Endothelial cell of umbilical vein (primary cell): ENCODE results near the gene CBLC. TPM values are rescaled to one million over a fixed set of nuclear protein-coding genes. Genes with fewer than 3 reads are reported as not detected.

Experiments used
- BruUV-seq: library from RNA; stranded (reverse); fragments of 400-500 nt; replicated peaks from 2 replicates; lab custom pipeline; 2021; lab: Mats Ljungman, UMichigan
- CTCF ChIA-PET: fragments of 300-600, 350-600 bp; sonication (Branson Sonifier 250); formaldehyde crosslinking; loops from one replicate; lab custom pipeline; 2021; ENCODE audit warnings: antibody characterized with exemption, inconsistent platforms; lab: Charles Lee
- POLR2A ChIA-PET: fragments of 300-600, 350-600 bp; sonication (Branson Sonifier 250); formaldehyde crosslinking; loops from one replicate; lab custom pipeline; 2021; ENCODE audit warnings: antibody characterized with exemption, inconsistent platforms; lab: Charles Lee
- DNase-seq: peaks from one replicate; pipeline ENCODE4 v3.0.0-alpha.2; 2011; ENCODE audit warnings: low read depth, low spot score
- FAIRE-seq: peaks from 2 replicates; lab custom pipeline; 2011; peaks lifted over from hg19 to GRCh38; lab: Jason Lieb, UNC
- H2AFZ ChIP-seq: 2 replicates; pipeline ENCODE4 v1.6.0; 2012; ENCODE audit warnings: low read depth, low read length, control low read depth, inconsistent platforms
- H3K27ac ChIP-seq: 2 replicates; pipeline ENCODE4 v1.5.1; 2011; ENCODE audit warnings: low read depth, mild to moderate bottlenecking, control low read depth, low read length, moderate library complexity; ENCODE audit not compliant: insufficient read depth
- H3K27me3 ChIP-seq, 2 experiments: 2 replicates each; pipeline versions ENCODE4 v1.6.0 to v1.6.1; 2011; ENCODE audit warnings: low read length in 2 of 2, mixed read lengths in 1 of 2; ENCODE audit not compliant: control insufficient read depth in 2 of 2, insufficient read depth in 2 of 2
- H3K36me3 ChIP-seq, 2 experiments: 2 replicates in 1 of 2; 3 replicates in 1 of 2; pipeline ENCODE4 v1.5.1; 2011; ENCODE audit warnings: low read length in 2 of 2, mild to moderate bottlenecking in 1 of 2, moderate library complexity in 1 of 2; ENCODE audit not compliant: control insufficient read depth in 2 of 2, insufficient read depth in 2 of 2; ENCODE audit errors: extremely low read depth in 1 of 2
- H3K4me1 ChIP-seq: 3 replicates; pipeline ENCODE4 v1.5.1; 2011; ENCODE audit warnings: mild to moderate bottlenecking, low read length; ENCODE audit not compliant: control insufficient read depth, insufficient read depth; ENCODE audit errors: extremely low read depth
- H3K4me2 ChIP-seq: 2 replicates; pipeline ENCODE4 v1.6.1; 2011; ENCODE audit warnings: low read length, control low read depth, mixed read lengths; ENCODE audit not compliant: insufficient read depth
- H3K4me3 ChIP-seq, 3 experiments: fragments of 200-600 bp in 1 of 3; sonication (generic), shearing (Covaris generic) in 1 of 3; replicated peaks in 1 of 3; 2 replicates each; pipeline ENCODE4 v1.5.1; 2011 to 2016; ENCODE audit warnings: control low read depth in 3 of 3, low read length in 3 of 3, mild to moderate bottlenecking in 2 of 3, inconsistent platforms in 1 of 3, low read depth in 1 of 3, moderate library complexity in 1 of 3; ENCODE audit not compliant: insufficient read depth in 1 of 3
- H3K79me2 ChIP-seq: 2 replicates; pipeline ENCODE4 v1.6.0; 2012; ENCODE audit warnings: low read length, inconsistent platforms; ENCODE audit not compliant: control insufficient read depth, insufficient read depth
- H3K9ac ChIP-seq: replicated peaks from 2 replicates; pipeline ENCODE3; 2011; ENCODE audit warnings: low read length, control low read depth; ENCODE audit not compliant: insufficient read depth; ENCODE audit errors: extremely low read depth
- H3K9me1 ChIP-seq: replicated peaks from 3 replicates; pipeline ENCODE4 v1.6.0; 2011; ENCODE audit warnings: mild to moderate bottlenecking, low read length; ENCODE audit not compliant: control insufficient read depth, insufficient read depth; ENCODE audit errors: extremely low read depth
- H3K9me3 ChIP-seq: replicated peaks from 2 replicates; pipeline ENCODE4 v1.5.1; 2012; ENCODE audit warnings: low read length, inconsistent platforms; ENCODE audit not compliant: control insufficient read depth, insufficient read depth
- H4K20me1 ChIP-seq: replicated peaks from 2 replicates; pipeline ENCODE3; 2011; ENCODE audit warnings: mild to moderate bottlenecking, low read length; ENCODE audit not compliant: control insufficient read depth, insufficient read depth; ENCODE audit errors: extremely low read depth
- EZH2 ChIP-seq: IDR thresholded peaks from 2 replicates; pipeline ENCODE4 v1.6.1; 2012; ENCODE audit warnings: borderline replicate concordance, low read depth, mild to moderate bottlenecking, moderate library complexity, low read length, inconsistent platforms; ENCODE audit not compliant: severe bottlenecking
- GATA2 ChIP-seq: IDR thresholded peaks from 2 replicates; pipeline ENCODE4 v1.7.0; 2011; ENCODE audit warnings: low read depth, mild to moderate bottlenecking, moderate library complexity, mixed read lengths, low read length; ENCODE audit not compliant: insufficient read length, insufficient read depth
- MAX ChIP-seq: IDR thresholded peaks from 2 replicates; pipeline ENCODE4 v1.6.1; 2011; ENCODE audit not compliant: insufficient read depth, insufficient read length
- MYC ChIP-seq: IDR thresholded peaks from one replicate; pipeline ENCODE4 v1.6.1; 2011; ENCODE audit warnings: mild to moderate bottlenecking, low read depth, low read length
- POLR2A ChIP-seq: IDR thresholded peaks from 2 replicates; pipeline ENCODE4 v1.6.1; 2012; ENCODE audit warnings: low read depth, mild to moderate bottlenecking, control low read depth, low read length
- POLR2AphosphoS5 ChIP-seq: IDR thresholded peaks from 2 replicates; pipeline ENCODE4 v1.6.1; 2012; ENCODE audit warnings: low read depth, mild to moderate bottlenecking, control low read depth, low read length, moderate library complexity; ENCODE audit not compliant: insufficient read depth
- dilution Hi-C: fragments of 300-500 bp; cut with MboI; formaldehyde crosslinking; loops from one replicate; pipeline ENCODE4 v1.15.0; 2019; ENCODE audit warnings: low sequenced_read_pairs; ENCODE audit not compliant: extremely low pct_ligation_motif_present
- intact Hi-C: fragments of 100-400 bp; cut with micrococcal nuclease; formaldehyde crosslinking; loops from one replicate; pipeline ENCODE4 v1.10.0; 2022
- polyA plus RNA-seq, 4 experiments: library from polyadenylated mRNA; depleted of rRNA in 3 of 4; stranded (reverse) in 3 of 4; unstranded in 1 of 4; fragments of >200 nt; gene quantifications; 2 replicates each; pipeline versions ENCODE4 v1.2.1 to v1.2.3, GENCODE V29; 2011 to 2012; ENCODE audit warnings: missing spikeins in 1 of 4
- total RNA-seq: library from RNA; stranded (reverse); gene quantifications from 2 replicates; pipeline ENCODE4 v1.2.3, GENCODE V29; 2021

Gene CBLC
- total and polyA plus RNA-seq, 2 donors (not counting 3 experiments of a cell fraction or from before 2014, with no cell fraction given): 0.04 TPM; not detected in 1

- Histone ChIP-seq H3K4me1 (peaks cover 38% of the 10 kb centered on the region), H3K4me2 (peak overlapping the region; percentile 96), H3K9ac (peak overlapping the region; percentile 96), H3K4me3 (peak overlapping the region; percentile 69 to 96 (median 83)), H3K9me3 (no peaks in the 10 kb centered on the region), H3K9me1 (no peaks in the 10 kb centered on the region), H4K20me1 (no peaks in the 10 kb centered on the region), H3K36me3 (peaks cover 0 to 4% of the 10 kb centered on the region in 2 experiments), H3K27ac (peak overlapping the region; percentile 99), H2AFZ (no peak overlapping the region), H3K79me2 (peaks cover 61% of the 10 kb centered on the region), H3K27me3 (no peaks in the 10 kb centered on the region)
- ChIA-PET CTCF (interaction anchor here (0.8 to 1.9 kb wide), 6 partner anchors 21 to 276 kb away, joined by 3 to 13 read pairs (median 6); no protein-coding TSS in a partner anchor), POLR2A (interaction anchor here (0.6 to 1.5 kb wide), 3 partner anchors 9 to 41 kb away, joined by 3 to 6 read pairs (median 3); no protein-coding TSS in a partner anchor)
- DNase-seq (peak; percentile 74), FAIRE-seq (no peak)
- intact Hi-C loops: loop anchor here (1.0 to 5.0 kb wide), 6 partner anchors 9 to 260 kb away; partner anchors contain the start of gene CLPTM1
- BruUV-seq: TSS peak; percentile 87
- dilution Hi-C loops: no loop called here
- no peak for TF ChIP-seq POLR2A
- peak; percentile 66 for TF ChIP-seq POLR2AphosphoS5
- TF ChIP-seq MAX: no peak
- no peak for TF ChIP-seq MYC
- TF ChIP-seq EZH2: no peak
- TF ChIP-seq GATA2: no peak
Measured at GRCh38 chr19:44847144-44848035, 69.7 kb downstream of the CBLC start.
